ENCODE measurements around the gene OR14C36.

DNA sequence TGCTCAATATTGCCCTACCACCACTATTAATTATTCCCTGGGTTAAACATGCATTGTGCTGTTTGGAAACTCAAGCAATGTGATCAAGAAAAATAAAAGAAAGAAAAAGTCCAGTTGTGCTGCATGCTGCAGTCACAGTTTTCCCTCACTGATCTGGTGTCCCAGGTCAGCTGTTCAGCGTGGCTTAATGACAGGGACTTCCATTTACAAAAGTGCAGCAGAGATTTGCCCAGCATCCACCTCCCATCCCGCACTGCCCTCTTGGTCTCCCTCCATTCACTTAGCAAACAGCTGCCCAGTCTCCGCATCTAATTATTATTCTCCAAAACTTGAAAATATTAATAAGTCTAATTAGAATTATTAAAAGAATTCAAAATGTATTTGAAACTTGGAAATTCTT, 10.8 kb downstream of the OR14C36 start:
- TF ChIP-seq, protein P1, sequence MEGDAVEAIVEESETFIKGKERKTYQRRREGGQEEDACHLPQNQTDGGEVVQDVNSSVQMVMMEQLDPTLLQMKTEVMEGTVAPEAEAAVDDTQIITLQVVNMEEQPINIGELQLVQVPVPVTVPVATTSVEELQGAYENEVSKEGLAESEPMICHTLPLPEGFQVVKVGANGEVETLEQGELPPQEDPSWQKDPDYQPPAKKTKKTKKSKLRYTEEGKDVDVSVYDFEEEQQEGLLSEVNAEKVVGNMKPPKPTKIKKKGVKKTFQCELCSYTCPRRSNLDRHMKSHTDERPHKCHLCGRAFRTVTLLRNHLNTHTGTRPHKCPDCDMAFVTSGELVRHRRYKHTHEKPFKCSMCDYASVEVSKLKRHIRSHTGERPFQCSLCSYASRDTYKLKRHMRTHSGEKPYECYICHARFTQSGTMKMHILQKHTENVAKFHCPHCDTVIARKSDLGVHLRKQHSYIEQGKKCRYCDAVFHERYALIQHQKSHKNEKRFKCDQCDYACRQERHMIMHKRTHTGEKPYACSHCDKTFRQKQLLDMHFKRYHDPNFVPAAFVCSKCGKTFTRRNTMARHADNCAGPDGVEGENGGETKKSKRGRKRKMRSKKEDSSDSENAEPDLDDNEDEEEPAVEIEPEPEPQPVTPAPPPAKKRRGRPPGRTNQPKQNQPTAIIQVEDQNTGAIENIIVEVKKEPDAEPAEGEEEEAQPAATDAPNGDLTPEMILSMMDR (IDR thresholded peaks at IDR 0.05), result no peak
- TF ChIP-seq POLR2A (IDR thresholded peaks at IDR 0.05) (no peak), POLR2AphosphoS5 (IDR thresholded peaks at IDR 0.05) (no peak)

All from stomach (tissue), 4 donors.